Left lung (tissue), 10 donors: ENCODE results near the gene ZBTB25. TPM values are rescaled to one million over a fixed set of nuclear protein-coding genes. Genes with fewer than 3 reads are reported as not detected.

Source experiments
- ATAC-seq: fragments of 200-7000 bp; cut with Tn5 transposase; one replicate; pipeline ENCODE4 v1.9.1; 2020; ENCODE audit warnings: moderate library complexity
- DNase-seq, 4 donors: peaks; one replicate each; pipeline ENCODE4 v3.0.0-alpha.2; 2013 to 2020
- H3K27ac ChIP-seq, 2 donors: fragments of 200-600 bp; sonication (generic) in 1 of 2; one replicate each; pipeline versions ENCODE4 v1.5.0 to v1.8.0; 2020 to 2021
- H3K27me3 ChIP-seq, 2 donors: fragments of 200-600 bp; sonication (generic) in 1 of 2; one replicate each; pipeline versions ENCODE4 v1.5.0 to v1.8.0; 2020 to 2021
- H3K36me3 ChIP-seq, 2 donors: fragments of 200-600 bp; sonication (generic) in 1 of 2; one replicate each; pipeline versions ENCODE4 v1.5.0 to v1.8.0; 2020 to 2021
- H3K4me1 ChIP-seq, 2 donors: fragments of 200-600 bp; one replicate each; pipeline ENCODE4 v1.8.0; 2021
- H3K4me3 ChIP-seq, 2 donors: fragments of 200-600 bp; sonication (generic) in 1 of 2; one replicate each; pipeline versions ENCODE4 v1.5.0 to v1.8.0; 2020 to 2021; ENCODE audit warnings: mild to moderate bottlenecking in 1 of 2
- H3K9me3 ChIP-seq, 2 donors: fragments of 200-600 bp; sonication (generic) in 1 of 2; one replicate each; pipeline versions ENCODE4 v1.5.0 to v1.8.0; 2020 to 2021
- intact Hi-C, 2 donors: fragments of 100-400 bp; cut with DNase I; formaldehyde crosslinking; loops; one replicate each; pipeline versions ENCODE4 v1.11.2 to v1.14.2; 2022
- polyA plus RNA-seq, 6 donors: library from polyadenylated mRNA; unstranded; fragments of 120-200 nt; gene quantifications; one replicate each; pipeline ENCODE4 v1.2.1, GENCODE V29; 2013; ENCODE audit not compliant: insufficient read length in 6 of 6
- total RNA-seq, 2 donors: library from RNA; stranded (reverse); fragmentation: NEBNext Ultra II Directional; extraction: Animal tissue kit (Norgen Biotek cat#: 25700); gene quantifications; one replicate each; pipeline ENCODE4 v1.2.1, GENCODE V29; 2021
- TF ChIP-seq, protein P1 (sequence below), 2 donors: fragments of 200-600 bp; sonication (generic) in 1 of 2; IDR thresholded peaks; one replicate each; pipeline versions ENCODE4 v1.5.0 to v1.8.0; 2021; ENCODE audit warnings: antibody characterized with exemption in 2 of 2
- donor health status: DM: no; HTN: yes; CAD: no.
- donor health status: DM: no; HTN: no; CAD: no.

Gene ZBTB25
- total and polyA plus RNA-seq, 8 donors = 10.1 to 18.5 (median 13.7) TPM

GRCh38 chr14:64417771-64418125 lies 85.9 kb downstream of the ZBTB25 start:
- H3K36me3 ChIP-seq = peaks cover 0 to 85% of the 10 kb centered on the region in 2 donors
- TF ChIP-seq, protein P1, sequence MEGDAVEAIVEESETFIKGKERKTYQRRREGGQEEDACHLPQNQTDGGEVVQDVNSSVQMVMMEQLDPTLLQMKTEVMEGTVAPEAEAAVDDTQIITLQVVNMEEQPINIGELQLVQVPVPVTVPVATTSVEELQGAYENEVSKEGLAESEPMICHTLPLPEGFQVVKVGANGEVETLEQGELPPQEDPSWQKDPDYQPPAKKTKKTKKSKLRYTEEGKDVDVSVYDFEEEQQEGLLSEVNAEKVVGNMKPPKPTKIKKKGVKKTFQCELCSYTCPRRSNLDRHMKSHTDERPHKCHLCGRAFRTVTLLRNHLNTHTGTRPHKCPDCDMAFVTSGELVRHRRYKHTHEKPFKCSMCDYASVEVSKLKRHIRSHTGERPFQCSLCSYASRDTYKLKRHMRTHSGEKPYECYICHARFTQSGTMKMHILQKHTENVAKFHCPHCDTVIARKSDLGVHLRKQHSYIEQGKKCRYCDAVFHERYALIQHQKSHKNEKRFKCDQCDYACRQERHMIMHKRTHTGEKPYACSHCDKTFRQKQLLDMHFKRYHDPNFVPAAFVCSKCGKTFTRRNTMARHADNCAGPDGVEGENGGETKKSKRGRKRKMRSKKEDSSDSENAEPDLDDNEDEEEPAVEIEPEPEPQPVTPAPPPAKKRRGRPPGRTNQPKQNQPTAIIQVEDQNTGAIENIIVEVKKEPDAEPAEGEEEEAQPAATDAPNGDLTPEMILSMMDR (IDR thresholded peaks at IDR 0.05) = no peak
- no peaks in the 10 kb centered on the region for H3K4me1 ChIP-seq
- intact Hi-C loops = no loop called here
- no peak overlapping the region for H3K4me3 ChIP-seq
- no peaks in the 10 kb centered on the region for H3K27me3 ChIP-seq
- ATAC-seq (no peak), DNase-seq (no peak)
- no peaks in the 10 kb centered on the region for H3K9me3 ChIP-seq
- H3K27ac ChIP-seq = no peak overlapping the region

GRCh38 chr14:64417055-64417770 lies 86.4 kb downstream of the ZBTB25 start:
- H3K27me3 ChIP-seq = no peaks in the 10 kb centered on the region
- H3K4me1 ChIP-seq = no peaks in the 10 kb centered on the region
- H3K27ac ChIP-seq = no peak overlapping the region
- peak; percentile 37 for ATAC-seq
- TF ChIP-seq, protein P1 (IDR thresholded peaks at IDR 0.05) = no peak
- peaks cover 0 to 85% of the 10 kb centered on the region in 2 donors for H3K36me3 ChIP-seq
- H3K9me3 ChIP-seq = no peaks in the 10 kb centered on the region
- DNase-seq = no peak
- no peak overlapping the region for H3K4me3 ChIP-seq
- intact Hi-C loops = no loop called here

- intact Hi-C loops = no loop called here
Measured at GRCh38 chr14:64416348-64416932, 87.2 kb downstream of the ZBTB25 start.

DNA sequence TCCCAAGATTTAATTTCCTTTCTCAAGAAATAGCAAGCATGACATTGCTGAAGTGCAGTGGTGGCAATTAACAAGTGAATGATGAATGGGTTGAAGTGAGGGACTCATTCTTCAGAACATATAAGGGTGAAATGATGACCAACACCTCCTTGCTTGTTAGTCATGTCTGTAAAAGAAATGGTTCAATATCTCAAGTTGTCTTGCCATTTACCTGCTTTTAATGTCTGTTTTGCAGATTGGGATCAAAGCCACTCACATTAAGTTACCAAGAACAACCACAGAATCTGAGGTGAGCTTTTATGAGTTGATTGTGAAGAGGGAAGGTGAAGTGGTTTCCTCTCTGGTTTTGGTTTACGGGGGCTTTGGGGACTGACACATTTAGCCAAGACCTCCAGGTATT lies 91.4 kb downstream of the ZBTB25 start:
- Histone ChIP-seq H3K4me1 (no peaks in the 10 kb centered on the region), H3K27me3 (no peaks in the 10 kb centered on the region), H3K36me3 (peaks cover 0 to 49% of the 10 kb centered on the region in 2 donors), H3K9me3 (no peaks in the 10 kb centered on the region), H3K4me3 (no peak overlapping the region), H3K27ac (no peak overlapping the region)
- DNase-seq (no peak), ATAC-seq (no peak)
- TF ChIP-seq, protein P1 (IDR thresholded peaks at IDR 0.05) = no peak
- intact Hi-C loops = no loop called here

More at GRCh38 chr14:64416348-64416932, 87.2 kb downstream of the ZBTB25 start:
- TF ChIP-seq, protein P1 (IDR thresholded peaks at IDR 0.05) = no peak
- H3K4me1 ChIP-seq = no peaks in the 10 kb centered on the region
- H3K27me3 ChIP-seq = no peaks in the 10 kb centered on the region
- no peaks in the 10 kb centered on the region for H3K9me3 ChIP-seq
- no peak overlapping the region for H3K4me3 ChIP-seq
- peaks cover 0 to 85% of the 10 kb centered on the region in 2 donors for H3K36me3 ChIP-seq
- ATAC-seq (no peak), DNase-seq (no peak)
- H3K27ac ChIP-seq = no peak overlapping the region

DNA sequence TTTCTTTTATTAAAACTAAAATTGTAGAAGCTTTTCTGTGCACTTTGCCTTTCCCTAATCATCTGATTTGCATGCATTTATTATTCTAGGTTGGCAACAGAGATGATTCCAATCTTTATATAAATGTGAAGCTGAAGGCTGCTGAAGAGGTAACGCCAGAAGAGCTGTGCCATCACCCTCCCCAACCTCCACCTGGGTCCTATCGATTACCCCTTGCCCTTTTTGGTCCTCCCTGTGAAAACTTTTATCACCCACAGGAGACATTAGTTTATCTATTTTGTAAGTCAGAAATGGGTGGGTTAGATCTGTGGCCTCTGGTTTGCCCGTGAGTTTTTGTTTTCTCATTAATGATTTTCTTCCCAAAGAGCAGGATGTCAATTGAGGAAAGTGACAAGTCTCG lies 92.6 kb downstream of the ZBTB25 start:
- DNase-seq (no peak), ATAC-seq (no peak)
- TF ChIP-seq, protein P1 (IDR thresholded peaks at IDR 0.05) = no peak
- H3K4me1 ChIP-seq = no peaks in the 10 kb centered on the region
- intact Hi-C loops = no loop called here
- no peaks in the 10 kb centered on the region for H3K27me3 ChIP-seq
- H3K27ac ChIP-seq = no peak overlapping the region
- H3K4me3 ChIP-seq = no peak overlapping the region
- no peaks in the 10 kb centered on the region for H3K9me3 ChIP-seq
- peaks cover 0 to 38% of the 10 kb centered on the region in 2 donors for H3K36me3 ChIP-seq
